ENCODE results near the gene TSPEAR.
A peak's percentile ranks its signal among the peaks of the same experiment; 100 is the strongest.

TSPEAR gene

GRCh38 chr21:44478124-44478800, 233.1 kb downstream of the TSPEAR start:
- DNase-seq, result no peak

- no peak for DNase-seq
Measured at GRCh38 chr21:44477712-44478111, 233.7 kb downstream of the TSPEAR start.

- no peak for DNase-seq
Measured at GRCh38 chr21:44477131-44477530, 234.2 kb downstream of the TSPEAR start.

- DNase-seq, result no peak
Measured at GRCh38 chr21:44475266-44475845, 236.0 kb downstream of the TSPEAR start.

- DNase-seq, result no peak
Measured at GRCh38 chr21:44473915-44474555, 237.3 kb downstream of the TSPEAR start.

GRCh38 chr21:44471996-44472395, 239.4 kb downstream of the TSPEAR start:
- no peak for DNase-seq

GRCh38 chr21:44471341-44471740, 240.0 kb downstream of the TSPEAR start:
- DNase-seq, result no peak

GRCh38 chr21:44467859-44468195, 243.5 kb downstream of the TSPEAR start:
- no peak for DNase-seq

- DNase-seq, result no peak
Measured at GRCh38 chr21:44466996-44467858, 244.1 kb downstream of the TSPEAR start.

GRCh38 chr21:44466351-44466954, 244.9 kb downstream of the TSPEAR start:
- DNase-seq, result no peak

- DNase-seq, result no peak
Measured at GRCh38 chr21:44464351-44464750, 247.0 kb downstream of the TSPEAR start.

GRCh38 chr21:44463724-44464123, 247.6 kb downstream of the TSPEAR start:
- no peak for DNase-seq

- no peak for DNase-seq
Measured at GRCh38 chr21:44462834-44463200, 248.6 kb downstream of the TSPEAR start.

GRCh38 chr21:44462086-44462833, 249.1 kb downstream of the TSPEAR start:
- DNase-seq, result no peak

GRCh38 chr21:44461464-44462001, 249.8 kb downstream of the TSPEAR start:
- DNase-seq, result peak; percentile 13

- DNase-seq, result no peak
Measured at GRCh38 chr21:44461005-44461404, 250.4 kb downstream of the TSPEAR start.

- no peak for DNase-seq
Measured at GRCh38 chr21:44460441-44460755, 251.0 kb downstream of the TSPEAR start.

GRCh38 chr21:44459712-44460440, 251.5 kb downstream of the TSPEAR start:
- DNase-seq, result no peak

GRCh38 chr21:44458971-44459711, 252.2 kb downstream of the TSPEAR start:
- DNase-seq, result no peak

GRCh38 chr21:44456915-44457736, 254.2 kb downstream of the TSPEAR start:
- no peak for DNase-seq

Measured in EL (cell line).